GM19463 (cell line): Measurements from ENCODE around the gene PHLDA2.

Source experiments
- ATAC-seq: cut with Tn5 transposase; IDR thresholded peaks from one replicate; pipeline ENCODE4 v1.9.1; 2021; ENCODE audit warnings: mild to moderate bottlenecking, moderate library complexity; ENCODE audit not compliant: unreplicated experiment

PHLDA2 gene

DNA sequence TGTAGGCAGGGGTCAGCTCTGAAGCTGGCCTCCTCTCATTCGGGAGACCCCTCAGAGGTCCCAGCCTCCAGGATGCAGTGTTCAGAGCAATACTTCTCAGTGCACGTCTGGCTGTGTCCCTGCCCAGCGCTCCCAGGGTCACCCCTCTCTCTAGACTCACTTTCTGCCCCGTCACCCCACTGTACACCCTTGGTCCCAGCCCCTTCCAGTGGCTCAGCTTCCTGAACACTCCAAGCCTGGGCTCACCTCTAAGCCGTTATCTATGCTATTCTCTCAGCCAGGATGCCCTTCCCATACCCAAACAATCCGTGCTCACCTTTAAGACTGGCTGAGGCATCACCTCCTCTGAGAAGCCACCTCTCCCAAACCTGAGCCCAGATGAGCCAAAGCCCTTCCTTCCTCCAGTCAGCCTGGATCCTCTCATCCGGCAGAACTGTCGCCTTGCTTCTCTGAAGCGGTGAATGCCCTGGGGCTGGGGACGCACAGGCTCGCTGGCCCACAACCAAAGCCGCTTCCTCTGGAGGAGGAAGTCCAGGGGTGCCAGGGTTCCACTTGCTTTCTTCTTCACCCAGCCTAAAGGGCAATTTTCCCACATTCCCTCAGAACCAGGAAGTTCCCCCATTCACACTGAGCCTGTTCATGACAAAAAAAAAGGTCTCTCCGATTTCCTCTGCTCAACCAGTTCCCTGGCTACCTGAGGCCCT is 30.0 kb downstream of the PHLDA2 start:
- no peak for ATAC-seq

DNA sequence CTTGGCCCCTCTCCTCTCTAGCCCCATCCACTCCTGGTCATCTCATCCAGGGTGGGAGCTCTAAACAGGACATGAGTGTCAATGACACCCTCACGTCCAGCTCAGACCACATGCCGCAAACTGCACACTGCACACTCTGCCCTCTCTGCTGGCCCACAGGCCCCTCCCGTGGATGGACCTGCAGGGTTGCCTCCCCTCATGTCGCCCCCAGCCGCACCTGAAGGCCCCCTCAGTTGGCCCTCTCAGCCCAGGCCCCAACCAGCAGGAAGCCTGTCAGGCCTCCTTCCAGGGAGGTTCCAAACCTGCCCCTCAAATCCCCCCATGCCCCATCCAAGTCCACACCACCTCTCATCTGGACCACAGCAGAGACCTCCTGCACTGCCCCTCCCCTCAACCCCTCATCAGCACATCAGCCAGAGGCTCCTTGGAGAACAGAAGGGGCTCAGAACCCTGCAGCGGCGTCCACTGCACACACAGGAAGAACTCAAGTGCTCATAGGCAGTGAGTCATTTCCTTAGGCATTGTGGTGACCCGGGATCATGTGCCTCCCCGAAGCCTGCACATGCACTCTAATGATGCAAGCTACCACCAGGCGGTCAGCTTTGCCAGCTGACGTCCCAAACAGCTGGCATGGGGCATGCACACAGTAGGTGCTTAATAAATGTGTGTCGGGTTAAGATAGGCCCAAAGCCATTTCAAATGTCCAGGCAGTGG is 30.7 kb downstream of the PHLDA2 start:
- no peak for ATAC-seq

DNA sequence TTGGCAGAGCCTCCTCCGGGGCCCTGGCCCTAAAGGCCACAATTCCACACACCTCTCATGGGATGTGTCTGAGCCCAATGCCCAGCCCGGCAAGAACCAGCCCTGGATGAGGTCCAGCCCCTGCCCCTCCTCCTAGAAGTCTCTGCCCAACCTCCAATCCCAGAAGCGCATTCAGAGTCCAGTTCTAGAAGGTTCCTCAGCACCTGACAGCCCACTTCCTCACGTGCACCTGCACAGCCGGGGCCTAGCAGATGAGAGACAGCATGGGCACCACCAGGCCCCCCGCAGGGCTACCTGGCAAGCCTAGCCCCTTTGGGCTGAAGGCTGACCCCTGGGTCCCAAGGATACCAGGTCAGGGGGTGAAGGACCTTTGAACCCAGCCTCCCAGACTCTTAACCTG is 32.2 kb downstream of the PHLDA2 start:
- ATAC-seq: no peak

DNA sequence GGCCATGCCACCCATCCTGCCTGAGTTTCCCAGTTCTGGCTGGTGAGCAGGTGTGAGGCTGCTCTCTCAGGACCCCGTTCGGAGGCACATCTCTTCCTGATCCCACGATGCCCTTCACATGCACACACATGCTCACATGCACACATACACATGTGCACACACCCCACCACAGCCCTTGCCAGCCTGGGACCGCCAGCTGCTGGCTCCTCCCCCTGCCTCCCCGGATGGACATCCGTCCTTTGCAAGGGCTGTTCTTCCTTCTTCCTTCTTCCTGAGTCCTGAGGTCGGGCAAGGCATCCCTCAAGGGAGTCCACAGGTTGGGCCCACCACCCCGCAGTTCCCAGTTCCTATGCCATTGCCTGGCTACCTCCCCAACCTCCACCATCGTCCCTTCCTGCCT is 33.2 kb downstream of the PHLDA2 start:
- ATAC-seq: no peak

DNA sequence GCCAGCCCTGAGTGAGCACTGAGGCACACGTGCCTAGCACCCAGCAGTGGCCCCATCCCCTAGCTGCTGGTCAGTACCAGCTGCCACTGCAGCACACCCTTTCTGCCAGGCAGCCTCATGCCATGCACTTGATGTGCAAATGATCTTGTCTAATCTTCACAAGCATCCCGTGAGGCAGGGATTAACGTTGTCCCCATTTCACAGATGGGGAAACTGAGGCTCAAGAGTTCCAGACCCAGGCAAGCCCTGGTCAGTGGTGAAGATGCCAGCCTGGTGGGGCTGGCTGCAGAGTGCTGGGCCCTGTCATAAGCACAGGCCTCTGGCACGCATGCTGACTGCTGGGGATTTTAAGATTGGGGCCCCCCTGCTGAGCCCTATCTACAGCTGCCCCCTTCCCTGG is 35.3 kb downstream of the PHLDA2 start:
- no peak for ATAC-seq

DNA sequence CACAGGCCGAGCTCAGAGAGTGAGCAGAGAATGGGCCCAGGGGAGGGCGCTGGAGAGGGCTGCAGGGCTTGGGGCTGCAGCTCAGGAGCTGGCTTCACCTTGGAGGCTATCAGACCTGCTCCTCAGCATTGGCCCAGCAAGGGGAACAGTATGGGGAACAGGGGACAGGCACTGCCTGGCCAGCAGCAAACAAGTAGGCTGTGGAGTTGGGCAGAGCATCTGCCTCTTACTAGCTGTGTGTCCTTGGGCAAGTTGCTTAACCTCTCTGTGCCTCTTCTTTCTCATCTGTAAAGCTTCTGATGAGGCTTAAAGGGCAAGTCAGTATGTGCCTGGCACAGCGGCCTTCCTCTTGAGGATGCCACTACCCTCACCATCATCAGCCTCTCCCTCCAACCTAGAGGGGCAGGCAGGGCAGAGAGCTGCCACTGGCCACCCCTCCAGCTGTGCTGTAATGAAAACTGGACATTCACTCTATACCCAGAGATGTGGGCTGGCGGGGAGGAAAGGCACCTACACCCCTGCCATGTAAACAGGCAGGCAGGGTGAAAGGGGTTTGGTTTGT is 36.2 kb downstream of the PHLDA2 start:
- ATAC-seq: no peak

DNA sequence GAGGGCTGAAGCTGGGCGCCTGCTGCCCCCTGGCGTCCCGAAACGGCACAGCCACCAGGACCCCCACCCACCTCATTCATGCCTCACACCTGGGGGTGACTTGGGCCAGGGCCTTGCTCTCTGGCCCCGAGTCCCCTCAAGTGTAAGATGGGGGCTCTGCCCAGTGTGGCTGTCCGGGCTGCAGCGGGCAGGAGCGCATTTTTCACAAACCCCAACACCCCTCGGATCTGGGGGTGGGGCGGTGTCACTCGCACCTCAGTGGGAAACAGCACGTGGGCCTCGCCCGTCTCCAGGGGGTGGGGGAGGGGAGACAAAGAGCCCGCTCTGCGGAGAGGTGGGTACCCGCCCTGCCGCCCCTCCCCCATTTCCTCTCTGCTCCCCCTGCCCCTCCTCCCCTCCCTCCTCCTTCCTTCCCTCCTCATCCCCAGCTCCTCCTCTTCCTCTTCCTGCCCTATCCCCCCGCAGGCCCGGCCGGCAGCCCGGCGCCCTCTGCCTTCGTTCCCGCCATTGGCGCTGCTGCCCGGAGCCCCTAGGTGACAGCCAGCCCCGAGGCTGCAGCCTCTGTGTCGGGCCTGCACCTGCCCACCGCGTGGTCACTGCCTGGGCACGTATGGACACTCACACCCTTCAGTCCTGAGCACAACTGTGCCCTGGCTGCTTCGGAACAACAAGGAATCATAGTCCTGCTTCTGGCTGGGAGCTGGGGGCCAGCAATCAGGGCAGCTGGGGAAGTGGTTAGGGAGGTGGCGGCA is 36.8 kb downstream of the PHLDA2 start:
- ATAC-seq: no peak

DNA sequence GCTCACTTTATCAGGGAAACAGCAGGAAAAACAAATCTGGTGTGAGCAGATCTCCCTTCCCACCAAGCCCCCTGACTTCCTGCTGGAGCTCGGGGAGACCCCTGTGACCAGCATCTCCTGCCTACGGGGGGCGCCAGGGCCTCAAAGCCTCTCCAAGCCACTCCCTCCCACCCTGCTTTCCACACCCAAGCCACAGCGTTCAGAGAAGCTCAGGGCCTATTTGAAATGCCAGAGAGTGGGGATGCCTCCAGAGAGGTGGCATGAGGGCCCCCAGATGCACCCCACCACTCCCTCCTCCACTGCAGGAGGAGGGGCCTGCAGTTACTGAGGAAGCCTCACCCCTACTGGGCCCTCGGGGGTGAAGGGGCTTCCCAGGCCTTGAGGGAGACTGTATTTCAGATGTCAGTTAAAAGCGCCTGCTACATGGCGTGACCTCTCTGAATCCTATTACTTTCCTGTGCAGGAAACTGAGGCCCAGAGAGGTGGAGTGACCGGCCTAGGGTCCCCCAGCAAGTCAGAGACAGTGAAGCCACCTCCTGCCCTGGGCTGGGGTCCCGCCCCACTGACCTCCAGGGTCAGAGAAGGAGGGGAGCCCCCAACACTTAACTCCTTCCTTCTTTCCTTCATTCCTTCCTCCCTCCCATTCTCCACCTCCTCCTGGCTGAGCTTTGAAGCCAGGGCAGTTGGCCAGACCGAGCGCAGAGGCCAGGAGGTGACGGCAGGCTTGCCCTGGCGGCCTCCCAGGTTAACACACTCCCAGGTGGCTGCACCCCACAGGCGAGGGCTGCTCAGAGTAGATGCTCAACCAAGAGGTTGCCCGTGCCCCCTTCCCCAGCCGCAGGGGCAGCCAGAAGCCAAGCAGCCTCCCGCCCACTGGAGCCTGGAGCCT is 37.6 kb downstream of the PHLDA2 start:
- ATAC-seq: no peak

DNA sequence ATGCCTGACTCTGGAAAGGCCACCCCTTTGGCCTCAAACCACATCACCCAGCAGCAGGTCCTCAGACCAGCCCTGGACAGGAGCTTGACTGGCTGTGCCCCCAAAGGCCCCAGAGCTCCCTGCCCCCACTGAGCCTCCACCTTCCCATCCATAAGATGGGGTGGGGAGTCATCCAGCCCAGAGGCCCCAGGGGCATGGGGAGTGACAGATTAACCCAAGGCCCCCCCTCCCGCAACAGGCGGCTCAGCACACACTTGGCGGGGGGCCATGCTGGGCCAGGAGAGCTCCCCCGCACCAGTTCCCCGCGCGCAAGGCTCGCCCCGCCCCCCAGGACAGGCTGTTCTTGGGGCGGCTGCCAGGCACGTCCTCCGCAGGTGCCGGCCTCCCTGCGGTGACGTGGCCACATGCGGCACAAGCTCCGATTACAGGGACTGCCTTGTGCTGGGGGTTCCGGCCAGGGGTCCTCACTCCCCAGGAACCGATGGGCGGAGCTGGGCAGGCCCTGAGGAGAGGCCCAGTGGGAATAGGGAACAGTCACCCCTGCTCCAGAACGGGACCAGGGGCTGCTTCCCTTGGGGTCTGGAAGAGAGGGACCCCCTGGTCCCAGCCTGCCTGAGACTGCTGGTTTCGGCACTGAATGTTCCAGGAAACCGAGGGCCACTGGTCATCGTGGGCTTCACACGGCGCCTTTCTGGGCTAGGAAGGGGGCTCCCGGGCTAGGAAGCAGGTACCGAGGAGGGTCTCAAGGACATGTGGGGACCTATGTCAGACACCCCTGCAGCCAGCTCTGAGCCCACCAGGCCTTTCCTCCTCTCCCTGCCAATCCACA is 38.5 kb downstream of the PHLDA2 start:
- ATAC-seq: no peak

DNA sequence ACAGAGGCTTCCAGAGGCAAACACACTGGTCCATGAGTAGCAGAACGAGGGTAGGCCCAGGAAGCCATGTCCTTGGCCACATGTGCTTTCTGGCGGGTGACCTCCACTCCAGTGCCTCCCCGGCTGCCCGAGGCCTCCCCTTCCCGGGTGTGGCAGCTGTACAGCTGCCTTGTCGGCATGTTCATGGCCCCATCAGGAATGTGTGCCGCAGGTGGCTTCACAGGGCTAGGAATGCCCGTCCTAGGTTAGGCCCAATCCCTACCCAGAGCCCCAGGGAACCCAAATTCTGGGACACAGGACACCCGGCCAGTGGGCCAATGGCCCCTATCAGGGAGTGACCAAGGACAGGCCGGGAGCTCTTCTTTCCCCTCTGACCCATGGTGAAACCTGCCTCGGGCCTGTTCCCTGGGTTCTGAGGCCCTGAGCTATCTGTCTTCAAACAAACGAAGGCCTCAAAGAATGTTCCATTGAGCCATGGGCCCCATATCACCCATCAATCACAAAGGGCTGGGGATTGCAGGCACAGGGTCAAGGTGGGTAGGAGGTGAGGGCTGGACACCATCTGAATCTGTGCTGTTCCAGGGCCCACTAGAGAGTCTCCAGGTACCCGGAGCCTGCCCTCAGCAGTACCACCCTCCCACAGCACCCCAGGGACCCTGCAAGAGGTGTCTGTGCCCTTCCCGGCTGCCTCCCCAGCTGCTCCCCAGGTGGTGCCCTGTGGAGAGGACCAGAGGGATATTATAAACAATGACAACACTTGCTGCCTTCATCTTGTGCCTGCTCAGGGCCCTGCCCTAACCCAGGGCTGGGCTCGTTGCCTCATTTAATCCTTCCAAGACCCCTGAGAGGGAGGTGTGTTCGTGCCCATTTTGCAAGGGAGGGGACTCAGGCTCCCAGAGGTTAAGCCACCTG is 39.6 kb downstream of the PHLDA2 start:
- no peak for ATAC-seq

DNA sequence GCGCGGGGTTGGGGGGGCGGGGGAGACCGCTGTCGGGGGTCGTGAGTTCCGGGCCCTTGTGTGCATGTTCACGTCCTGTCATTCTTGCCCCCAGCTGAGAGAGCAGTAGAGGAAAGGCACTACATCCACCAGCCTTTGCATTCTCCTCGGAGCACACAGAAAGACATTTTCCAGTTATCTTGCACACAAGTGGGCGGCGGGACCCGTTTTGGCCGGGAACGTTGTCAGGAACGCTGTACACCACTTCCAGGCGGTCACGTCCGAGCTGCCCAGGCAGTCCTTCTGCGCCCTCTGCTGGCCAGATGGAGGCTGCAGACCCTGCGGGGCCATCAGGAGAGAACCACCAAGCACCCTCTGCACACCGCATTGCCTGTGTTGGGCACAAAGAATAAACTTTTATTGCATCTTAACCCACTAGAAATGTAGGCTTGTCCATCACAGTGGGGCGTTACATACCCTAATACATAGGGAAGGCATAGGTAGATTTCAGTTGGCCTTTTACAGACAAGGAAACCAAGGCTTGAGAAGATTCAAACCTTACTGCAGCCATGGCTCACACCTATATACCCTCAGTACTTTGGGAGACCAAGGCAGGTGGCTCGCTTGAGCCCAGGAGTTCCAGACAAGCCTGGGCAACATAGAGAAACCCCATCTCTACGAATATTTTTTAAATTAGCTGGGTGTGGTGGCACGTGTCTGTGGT is 40.8 kb downstream of the PHLDA2 start:
- no peak for ATAC-seq

DNA sequence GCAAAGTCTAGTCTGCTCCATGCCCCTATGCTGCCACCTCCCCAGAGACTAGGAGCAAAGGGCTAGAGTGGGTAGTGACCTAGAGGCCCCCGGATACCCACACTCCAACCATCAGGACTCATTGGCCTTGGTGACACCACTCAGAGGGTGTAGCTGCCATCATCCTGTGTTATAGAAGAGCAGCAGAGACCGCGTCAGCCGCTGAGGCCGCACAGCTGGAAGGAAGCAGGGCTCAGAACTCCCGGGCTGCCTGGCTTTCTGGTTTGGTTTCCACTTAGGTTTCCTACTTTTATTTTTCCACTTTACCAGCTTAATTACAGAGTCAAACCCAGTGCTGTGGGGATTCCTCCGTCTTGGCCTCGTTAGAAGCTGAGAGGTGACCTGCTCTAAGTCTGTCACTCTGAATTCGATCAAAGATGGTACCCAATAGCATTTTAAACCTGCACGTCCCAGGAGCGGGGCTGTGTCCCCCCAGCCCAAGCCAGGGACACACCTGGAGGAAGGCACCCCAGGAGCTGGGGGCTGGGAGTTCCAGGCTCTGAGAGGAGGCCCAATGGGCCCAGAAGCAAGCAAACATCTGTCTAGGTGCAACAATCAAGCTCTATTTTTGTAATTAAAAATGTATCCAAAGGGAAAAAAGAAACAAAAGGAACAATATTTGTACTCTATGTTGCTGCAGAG is 41.6 kb downstream of the PHLDA2 start:
- no peak for ATAC-seq

DNA sequence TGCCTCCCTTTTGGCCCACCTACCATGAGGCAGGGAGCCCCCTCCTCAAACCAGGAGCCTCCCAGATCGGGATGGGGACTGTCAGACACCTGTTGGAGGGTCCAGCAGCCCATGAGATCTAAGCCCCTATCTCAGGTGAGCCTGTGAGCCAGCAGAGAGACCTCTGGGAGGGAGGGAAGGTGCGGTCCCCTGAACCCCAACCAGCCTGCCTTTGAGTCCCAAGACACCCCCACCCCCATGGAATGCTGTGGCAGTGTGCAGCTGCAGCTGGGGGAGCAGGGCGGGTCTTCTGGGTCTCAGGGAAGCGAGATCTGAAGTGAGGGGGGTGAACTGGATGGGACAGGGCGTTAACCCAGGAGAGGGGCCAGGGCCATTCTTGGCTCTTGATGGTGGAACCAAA is 42.3 kb downstream of the PHLDA2 start:
- ATAC-seq: no peak

DNA sequence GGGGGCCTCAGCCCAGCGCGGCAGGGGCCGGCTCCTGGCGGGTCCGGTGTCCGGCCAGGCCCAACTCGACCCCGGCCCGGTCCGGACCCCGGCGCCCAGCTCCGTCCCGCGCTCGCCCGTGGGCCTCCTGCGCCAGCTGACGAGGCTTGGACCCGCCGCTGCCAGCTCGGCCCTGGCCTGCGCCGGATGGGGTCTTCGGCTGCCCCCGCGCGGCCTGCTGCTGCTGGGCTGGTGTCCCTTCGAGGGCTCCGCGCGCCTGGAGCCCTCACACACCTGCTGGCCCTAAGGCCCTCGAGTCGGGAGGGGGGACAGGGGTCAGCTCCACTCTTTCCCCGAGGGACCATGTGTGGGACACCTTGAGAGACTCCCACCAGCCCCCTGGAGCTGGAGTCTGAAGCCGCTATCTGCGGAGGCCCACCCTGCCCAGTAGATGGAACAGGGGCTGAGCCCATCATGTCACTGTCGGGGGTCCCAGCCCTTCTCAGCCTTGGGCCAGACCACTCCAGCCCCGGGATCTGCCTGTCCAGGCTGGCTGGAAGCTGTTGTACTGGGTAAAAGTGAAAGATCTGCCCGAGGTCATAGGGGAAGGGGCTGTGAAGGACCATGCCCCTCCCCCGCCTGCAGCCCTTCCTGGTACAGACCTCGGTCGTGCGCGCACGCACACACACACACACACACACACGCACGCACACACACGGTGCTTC is 42.9 kb downstream of the PHLDA2 start:
- ATAC-seq: peak; percentile 2

DNA sequence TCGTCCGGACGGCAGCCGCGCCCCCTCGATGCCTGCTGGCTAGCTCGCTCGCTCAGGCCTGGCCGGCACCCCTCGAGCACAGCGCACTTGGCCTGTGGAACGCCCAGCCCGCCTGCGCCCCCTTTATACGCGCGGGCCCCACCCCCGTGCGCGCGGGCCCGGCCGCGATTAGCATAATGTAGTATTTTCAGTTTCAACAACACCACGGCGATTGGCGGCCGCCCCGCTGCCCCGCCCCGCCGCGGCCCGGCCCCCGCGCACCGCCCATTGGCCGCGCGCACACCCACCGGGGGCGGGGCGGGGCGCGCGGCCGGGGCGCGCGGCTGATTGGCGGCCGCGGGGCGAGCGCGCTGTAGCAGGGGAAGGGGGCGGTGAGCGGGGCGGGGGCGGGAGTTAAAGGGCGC is 43.5 kb downstream of the PHLDA2 start, which contains the start of gene CDKN1C:
Gene CDKN1C (minus strand): TSS at position 98 of the 404 bp plus-strand sequence. CDS start 319 bp downstream, outside the sequence.
- ATAC-seq: peak; percentile 80

DNA sequence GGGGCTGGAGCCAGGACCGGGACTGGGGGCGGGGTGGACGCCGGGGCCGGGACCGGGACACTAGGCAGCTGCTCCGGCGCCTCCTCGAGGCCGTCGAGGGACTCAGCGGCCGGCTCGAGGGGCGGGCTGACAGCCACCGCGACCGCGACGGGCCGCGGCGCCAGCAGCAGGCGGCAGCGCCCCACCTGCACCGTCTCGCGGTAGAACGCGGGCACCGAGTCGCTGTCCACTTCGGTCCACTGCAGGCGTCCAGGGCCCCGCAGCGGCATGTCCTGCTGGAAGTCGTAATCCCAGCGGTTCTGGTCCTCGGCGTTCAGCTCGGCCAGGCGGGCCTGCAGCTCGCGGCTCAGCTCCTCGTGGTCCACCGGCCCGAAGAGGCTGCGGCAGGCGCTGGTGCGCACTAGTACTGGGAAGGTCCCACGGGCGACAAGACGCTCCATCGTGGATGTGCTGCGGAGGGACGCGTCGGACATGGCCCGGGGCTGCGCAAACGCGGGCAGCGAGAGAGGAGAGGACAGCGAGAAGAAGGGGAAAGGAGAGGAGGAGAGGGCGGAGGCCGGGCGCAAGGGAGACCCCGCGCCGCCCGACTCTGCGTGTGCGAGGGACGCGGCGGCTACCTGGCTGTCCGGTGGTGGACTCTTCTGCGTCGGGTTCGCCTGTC is 44.1 kb downstream of the PHLDA2 start:
- no peak for ATAC-seq
